HepG2 (cell line): ENCODE data around the gene TTN. TPM values are rescaled to one million over a fixed set of nuclear protein-coding genes. Genes with fewer than 3 reads are reported as not detected.

ENCODE experiments used
- ATAC-seq: fragments of 200-7000 bp; cut with Tn5 transposase; 3 replicates; pipeline ENCODE4 v1.9.1; 2020; ENCODE audit warnings: mild to moderate bottlenecking, moderate library complexity
- BruUV-seq: library from RNA; stranded (reverse); fragments of 400-500 nt; replicated peaks from 2 replicates; lab custom pipeline; 2021; lab: Mats Ljungman, UMichigan
- CTCF ChIA-PET: fragments of 300-600 bp; formaldehyde crosslinking; extraction: SDS; loops from one replicate; lab custom pipeline; 2021; ENCODE audit warnings: low total read pairs, inconsistent platforms, low intra/inter-chr PET ratio; lab: Yijun Ruan, JAX
- POLR2A ChIA-PET: fragments of 350-600 bp; sonication (Branson Sonifier 250); formaldehyde crosslinking; loops from one replicate; lab custom pipeline; 2020; ENCODE audit warnings: antibody characterized with exemption, inconsistent platforms; lab: Yijun Ruan, JAX
- DNase-seq: peaks from one replicate; pipeline ENCODE4 v3.0.0-alpha.2; 2015; ENCODE audit warnings: low spot score
- FAIRE-seq: peaks from 3 replicates; lab custom pipeline; 2011; peaks lifted over from hg19 to GRCh38; lab: Jason Lieb, UNC
- H2AFZ ChIP-seq: one replicate; pipeline ENCODE4 v1.6.1; 2011; ENCODE audit warnings: low read length, inconsistent platforms
- H3K27ac ChIP-seq: fragments of 300-600 bp; 3 replicates; pipeline ENCODE4 v1.8.0; 2011; ENCODE audit warnings: mixed run types, mild to moderate bottlenecking, mixed read lengths, low read length, inconsistent platforms; ENCODE audit not compliant: insufficient read depth; ENCODE audit errors: extremely low read length
- H3K27me3 ChIP-seq, 2 experiments: fragments of 200-600 bp in 1 of 2; 2 replicates in 1 of 2; 3 replicates in 1 of 2; pipeline versions ENCODE4 v1.6.0 to v1.8.0; 2011; ENCODE audit warnings: low read length in 2 of 2, mild to moderate bottlenecking in 2 of 2, moderate library complexity in 2 of 2, inconsistent platforms in 1 of 2; ENCODE audit not compliant: insufficient read depth in 2 of 2, control insufficient read depth in 1 of 2
- H3K36me3 ChIP-seq, 2 experiments: fragments of 200-600 bp in 1 of 2; replicated peaks in 1 of 2; 2 replicates in 1 of 2; 3 replicates in 1 of 2; pipeline versions ENCODE4 v1.5.1 to v1.8.0; 2011; ENCODE audit warnings: low read length in 2 of 2, inconsistent platforms in 1 of 2; ENCODE audit not compliant: insufficient read depth in 2 of 2, control insufficient read depth in 1 of 2
- H3K4me1 ChIP-seq: 2 replicates; pipeline ENCODE4 v1.5.1; 2012; ENCODE audit warnings: low read length, inconsistent platforms; ENCODE audit not compliant: insufficient read depth
- H3K4me2 ChIP-seq: 2 replicates; pipeline ENCODE4 v1.6.0; 2011; ENCODE audit warnings: low read depth, low read length, inconsistent platforms
- H3K4me3 ChIP-seq, 3 experiments: fragments of 200-600 bp in 1 of 3; sonication (generic), shearing (Covaris generic) in 1 of 3; replicated peaks in 1 of 3; 2 replicates each; pipeline ENCODE4 v1.5.1; 2011 to 2016; ENCODE audit warnings: low read length in 3 of 3, inconsistent platforms in 2 of 3, low read depth in 2 of 3, mild to moderate bottlenecking in 2 of 3, control low read depth in 1 of 3, mixed read lengths in 1 of 3; ENCODE audit not compliant: insufficient read depth in 1 of 3
- H3K79me2 ChIP-seq: one replicate; pipeline ENCODE4 v1.6.1; 2011; ENCODE audit warnings: low read length, inconsistent platforms; ENCODE audit not compliant: insufficient read depth
- H3K9ac ChIP-seq: 2 replicates; pipeline ENCODE4 v1.6.0; 2011; ENCODE audit warnings: mild to moderate bottlenecking, low read depth, low read length, inconsistent platforms; ENCODE audit not compliant: insufficient read depth
- H3K9me3 ChIP-seq: 2 replicates; pipeline ENCODE4 v1.5.1; 2012; ENCODE audit warnings: mild to moderate bottlenecking, low read length
- H4K20me1 ChIP-seq: 2 replicates; pipeline ENCODE4 v1.6.0; 2011; ENCODE audit warnings: inconsistent platforms, mild to moderate bottlenecking, low read length, moderate library complexity; ENCODE audit not compliant: insufficient read depth
- ARID3A ChIP-seq: IDR thresholded peaks from 2 replicates; pipeline ENCODE4 v1.6.1; 2012; ENCODE audit warnings: low read depth, low read length, improper control_type of control experiment
- HCFC1 ChIP-seq: fragments of 150-350 bp; IDR thresholded peaks from 2 replicates; pipeline ENCODE4 v1.6.1; 2014; ENCODE audit warnings: low read depth, low read length
- KLF11 ChIP-seq: IDR thresholded peaks from 2 replicates; pipeline ENCODE4 v1.6.1; 2016; ENCODE audit warnings: missing compliant biosample characterization
- KLF13 ChIP-seq: sonication (generic); formaldehyde crosslinking; IDR thresholded peaks from 2 replicates; pipeline ENCODE4 v1.4.0; 2020; ENCODE audit warnings: mild to moderate bottlenecking, missing genetic modification reagents
- NR3C1 ChIP-seq: sonication (generic); formaldehyde crosslinking; IDR thresholded peaks from 2 replicates; pipeline ENCODE4 v1.4.0; 2020; ENCODE audit warnings: missing genetic modification reagents
- RAD51 ChIP-seq: fragments of 450-650 bp; IDR thresholded peaks from 2 replicates; pipeline ENCODE4 v1.6.1; 2016; ENCODE audit warnings: borderline replicate concordance
- RFXAP ChIP-seq: sonication (generic); formaldehyde crosslinking; IDR thresholded peaks from 2 replicates; pipeline ENCODE4 v1.4.0; 2020; ENCODE audit warnings: missing genetic modification reagents, borderline replicate concordance
- SRY ChIP-seq: sonication (generic); formaldehyde crosslinking; IDR thresholded peaks from 2 replicates; pipeline ENCODE4 v1.8.0; 2022; ENCODE audit warnings: mild to moderate bottlenecking, missing genetic modification reagents
- ZBTB20 ChIP-seq: sonication (generic); formaldehyde crosslinking; IDR thresholded peaks from 2 replicates; pipeline ENCODE4 v1.8.1; 2023; ENCODE audit warnings: missing genetic modification reagents, low read depth, mild to moderate bottlenecking, borderline replicate concordance
- ZBTB4 ChIP-seq: sonication (generic); formaldehyde crosslinking; IDR thresholded peaks from 2 replicates; pipeline ENCODE4 v1.4.0; 2020; ENCODE audit warnings: missing genetic modification reagents, mild to moderate bottlenecking, borderline replicate concordance
- ZHX1 ChIP-seq: sonication (generic); formaldehyde crosslinking; IDR thresholded peaks from 2 replicates; pipeline ENCODE4 v1.8.1; 2022; ENCODE audit warnings: low read depth, mild to moderate bottlenecking, missing genetic modification reagents
- ZNF547 ChIP-seq: sonication (generic); formaldehyde crosslinking; IDR thresholded peaks from 2 replicates; pipeline ENCODE4 v1.5.1; 2020; ENCODE audit warnings: mild to moderate bottlenecking, missing genetic modification reagents
- ZNF549 ChIP-seq: sonication (generic); formaldehyde crosslinking; IDR thresholded peaks from 2 replicates; pipeline ENCODE4 v1.5.0; 2020; ENCODE audit warnings: missing genetic modification reagents
- ZNF639 ChIP-seq: conservative IDR thresholded peaks from 2 replicates; pipeline ENCODE4 v1.6.1; 2018; ENCODE audit warnings: missing genetic modification reagents
- ZNF788 ChIP-seq: sonication (generic); formaldehyde crosslinking; IDR thresholded peaks from 2 replicates; pipeline ENCODE4 v1.5.0; 2020; ENCODE audit warnings: mild to moderate bottlenecking, missing genetic modification reagents, borderline replicate concordance
- WGBS: methylation state at CpG from one replicate; pipeline ENCODE4 v1.1.6; 2017; ENCODE audit warnings: low lambda C conversion rate; 5-methylcytosine and 5-hydroxymethylcytosine counted together
- in situ Hi-C: cut with HindIII; loops from 2 replicates; pipeline ENCODE4 v1.10.0; 2017; ENCODE audit warnings: low pct_unique_long_range_greater_than_20kb; ENCODE audit not compliant: extremely low pct_ligation_motif_present
- intact Hi-C: fragments of 100-400 bp; cut with micrococcal nuclease; formaldehyde crosslinking; loops from one replicate; pipeline ENCODE4 v1.10.0; 2022; ENCODE audit not compliant: unreplicated experiment
- polyA plus RNA-seq, 8 experiments: library from polyadenylated mRNA; depleted of rRNA in 3 of 8; stranded (reverse) in 7 of 8; unstranded in 1 of 8; fragments of >200 nt; fragmentation: Illumina TruSeq in 4 of 8; extraction: Trizol in 4 of 8; gene quantifications; 2 replicates each; pipeline versions ENCODE4 v1.2.1 to v1.2.3, GENCODE V29; 2011 to 2016; ENCODE audit warnings: low read depth in 4 of 8, missing spikeins in 1 of 8, mixed read lengths in 1 of 8; ENCODE audit not compliant: insufficient read depth in 1 of 8
- total RNA-seq, 5 experiments: library from RNA; depleted of rRNA; stranded (reverse); fragments of >200 nt; fragmentation: Illumina TruSeq; extraction: Trizol; gene quantifications; 2 replicates each; pipeline ENCODE4 v1.2.3, GENCODE V29; 2016; ENCODE audit warnings: low read depth in 1 of 5

The TTN gene
- total and polyA plus RNA-seq, 2 of the 13 experiments (the other 11 are each of a cell fraction or from before 2014, with no cell fraction given): under 0.01 TPM

- H3K27me3 ChIP-seq: no peaks in the 10 kb centered on the region; a peak in 2 of 5 replicates
- H3K27ac ChIP-seq: no peak overlapping the region
- BruUV-seq: no TSS peak
- no peaks in the 10 kb centered on the region for H3K4me1 ChIP-seq
- no peaks in the 10 kb centered on the region for H3K79me2 ChIP-seq
- POLR2A ChIA-PET: no interaction called here
- H3K9me3 ChIP-seq: no peaks in the 10 kb centered on the region
- H3K4me3 ChIP-seq: no peak overlapping the region
- H3K9ac ChIP-seq: no peak overlapping the region
- no peak for FAIRE-seq
- no peak overlapping the region for H2AFZ ChIP-seq
- H3K4me2 ChIP-seq: no peak overlapping the region
- no peak for DNase-seq
- CTCF ChIA-PET: no interaction called here
- no peak for ATAC-seq
- WGBS: 19% methylated on average over 2 of the region's 2 CpGs
- no peaks in the 10 kb centered on the region for H3K36me3 ChIP-seq
- TF ChIP-seq RFXAP (CRISPR knock-in tag) (no peak), ZNF547 (CRISPR knock-in tag) (no peak), ARID3A (no peak), ZNF639 (CRISPR knock-in tag) (no peak), KLF13 (CRISPR knock-in tag) (no peak), ZHX1 (CRISPR knock-in tag) (no peak), ZNF788 (CRISPR knock-in tag) (no peak), NR3C1 (CRISPR knock-in tag) (no peak), ZBTB4 (CRISPR knock-in tag) (no peak), ZNF549 (no peak), ZBTB20 (CRISPR knock-in tag) (no peak), KLF11 (CRISPR knock-in tag) (no peak), RAD51 (no peak), SRY (CRISPR knock-in tag) (no peak), HCFC1 (no peak)
- in situ Hi-C loops: no loop called here
- intact Hi-C loops: no loop called here
- H4K20me1 ChIP-seq: no peaks in the 10 kb centered on the region
Measured at GRCh38 chr2:178550352-178550751, 256.9 kb downstream of the TTN start.
